Measurements from ENCODE around the gene IL6R.
"Not testable (repeated sequence)": the region's sequence is repeated elsewhere in the genome, so short reads cannot be mapped to it uniquely, and the experiment has no call there.

IL6R gene

GRCh38 chr1:154406572-154406879 is 1.4 kb downstream of the IL6R start:
- DNase-seq: no peak

GRCh38 chr1:154406886-154407197 is 1.7 kb downstream of the IL6R start:
- DNase-seq: peak in 1 of 58 donors; percentile 34

- DNase-seq: peak in 12 of 58 donors; percentile 14 to 66 (median 33)
These were observed 2.3 kb downstream of the IL6R start for GRCh38 chr1:154407198-154408091.

DNA sequence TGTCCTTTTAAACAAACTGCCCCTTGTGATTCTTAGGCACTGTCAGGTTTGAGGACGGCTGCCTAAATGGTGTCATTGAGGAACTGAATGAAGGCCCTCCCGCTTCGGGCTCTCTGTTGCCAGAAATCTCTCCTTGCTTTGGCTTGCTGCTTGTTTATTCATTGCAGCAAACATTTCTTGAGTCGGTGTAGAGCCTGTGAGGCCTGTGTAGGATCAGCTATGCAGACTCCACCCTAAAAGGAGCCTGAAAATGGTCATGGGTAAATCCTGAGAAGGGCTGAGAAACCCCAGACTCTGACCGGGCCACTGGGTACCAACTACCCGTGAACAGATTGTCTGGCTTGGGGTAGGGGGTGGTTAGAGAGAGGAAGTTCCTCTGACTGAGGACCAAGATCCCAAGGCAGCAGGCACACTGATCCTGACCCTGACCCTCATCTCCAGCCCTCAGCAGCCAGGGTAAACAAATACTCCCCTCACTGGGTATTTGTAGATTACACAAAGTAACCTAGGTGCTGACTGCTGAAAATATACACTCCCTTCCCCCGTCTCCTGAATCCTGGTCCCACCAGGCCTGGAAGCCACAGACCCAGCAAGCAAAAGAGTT is 3.1 kb downstream of the IL6R start:
- DNase-seq: peak in 11 of 58 donors; percentile 15 to 52 (median 24)

GRCh38 chr1:154410185-154410827 is 5.2 kb downstream of the IL6R start:
- DNase-seq: no peak

DNA sequence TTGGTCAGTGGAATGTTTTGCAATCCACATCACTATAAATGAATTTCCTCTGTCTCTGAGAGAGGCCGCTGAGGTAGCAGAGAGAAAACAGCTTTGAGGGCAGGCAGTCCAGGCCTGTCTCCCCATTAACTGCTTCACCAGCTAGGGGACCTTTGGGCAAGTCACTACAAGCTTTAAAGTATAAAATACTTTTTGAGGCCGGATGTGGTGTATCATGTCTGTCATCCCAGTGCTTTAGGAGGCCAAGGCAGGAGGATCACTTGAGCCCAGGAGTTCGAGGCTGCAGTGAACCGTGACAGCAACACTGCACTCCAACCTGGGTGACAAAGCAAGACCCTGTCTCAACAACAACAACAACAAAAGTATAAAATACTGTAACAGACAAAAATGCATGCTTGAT is 6.4 kb downstream of the IL6R start:
- no peak for DNase-seq

- DNase-seq: no peak
These were observed 8.1 kb downstream of the IL6R start for GRCh38 chr1:154413177-154413783.

DNA sequence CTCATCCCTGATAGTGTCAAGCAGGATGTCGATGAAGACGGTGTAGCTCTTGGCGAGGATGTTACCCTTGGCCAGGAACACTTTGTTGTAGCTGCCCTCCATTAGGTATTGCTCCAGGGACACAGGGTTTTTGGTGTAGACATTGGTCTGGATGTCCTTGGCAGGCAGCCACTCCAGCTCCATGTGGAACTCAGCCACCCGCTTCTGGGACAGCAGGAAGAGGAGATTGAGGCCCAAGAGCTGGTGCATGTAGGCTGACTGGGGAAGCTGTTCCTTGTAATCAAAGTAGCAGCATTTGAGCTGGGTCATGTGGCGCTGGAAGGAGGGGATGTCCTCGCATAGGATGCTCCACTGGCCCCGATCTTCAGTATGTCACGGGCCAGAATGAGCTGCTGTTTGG is 9.5 kb downstream of the IL6R start:
- peak in 7 of 58 donors; percentile 11 to 46 (median 27) for DNase-seq

DNA sequence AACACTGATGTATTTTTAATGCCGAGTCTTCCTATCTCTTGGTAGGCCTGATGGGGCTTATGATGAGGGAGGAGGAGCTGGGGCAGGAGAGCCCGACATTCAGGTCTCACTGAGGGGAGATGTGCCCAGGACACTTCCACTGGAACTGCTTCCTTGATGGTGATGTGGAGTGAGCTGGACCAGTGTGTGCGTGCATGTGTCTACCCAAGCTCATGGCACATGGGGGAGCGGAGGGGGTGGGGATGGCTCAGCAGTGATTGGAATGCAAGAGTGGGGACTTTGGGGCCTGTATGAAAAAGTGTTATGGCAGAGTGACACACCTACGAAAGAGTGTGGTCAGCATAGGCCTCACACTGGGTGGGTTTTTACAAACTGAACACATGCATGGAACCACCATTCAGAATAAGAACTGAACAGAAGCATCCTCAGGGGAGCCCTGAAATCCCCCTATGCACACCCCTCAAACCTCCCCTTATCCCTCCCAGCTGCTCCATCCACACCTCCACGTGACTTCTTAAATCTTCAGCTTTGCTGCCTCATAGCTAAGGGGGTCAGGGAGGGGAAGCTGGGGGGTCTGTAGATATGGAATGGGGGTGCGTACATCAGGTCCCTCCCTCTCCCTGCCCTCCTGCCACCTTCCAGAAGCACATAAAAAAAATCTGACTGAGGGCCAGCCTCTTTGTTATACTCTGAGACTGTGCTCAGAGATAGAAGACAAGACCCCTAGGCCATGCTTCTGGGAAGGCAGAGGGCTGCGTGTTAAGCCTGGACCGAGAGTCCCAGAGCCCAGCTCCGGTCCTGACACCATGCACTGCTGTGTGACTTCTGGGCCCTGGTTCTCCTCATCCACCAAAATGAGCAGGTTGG is 11.6 kb downstream of the IL6R start:
- DNase-seq: no peak

DNA sequence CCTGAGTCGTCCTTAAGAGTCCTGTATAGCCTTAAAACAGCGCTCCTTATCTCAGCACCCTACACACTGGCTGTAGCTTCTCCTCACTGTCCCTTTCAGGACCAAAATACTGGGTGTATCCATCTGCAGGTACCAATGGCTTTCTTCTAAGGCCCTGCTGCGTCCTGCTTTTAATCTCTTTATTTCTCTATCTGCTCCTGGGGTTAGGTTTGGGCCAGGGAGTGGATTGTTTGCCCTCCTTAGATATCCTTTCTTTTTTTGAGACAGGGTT is 12.1 kb downstream of the IL6R start:
- DNase-seq: no peak

DNA sequence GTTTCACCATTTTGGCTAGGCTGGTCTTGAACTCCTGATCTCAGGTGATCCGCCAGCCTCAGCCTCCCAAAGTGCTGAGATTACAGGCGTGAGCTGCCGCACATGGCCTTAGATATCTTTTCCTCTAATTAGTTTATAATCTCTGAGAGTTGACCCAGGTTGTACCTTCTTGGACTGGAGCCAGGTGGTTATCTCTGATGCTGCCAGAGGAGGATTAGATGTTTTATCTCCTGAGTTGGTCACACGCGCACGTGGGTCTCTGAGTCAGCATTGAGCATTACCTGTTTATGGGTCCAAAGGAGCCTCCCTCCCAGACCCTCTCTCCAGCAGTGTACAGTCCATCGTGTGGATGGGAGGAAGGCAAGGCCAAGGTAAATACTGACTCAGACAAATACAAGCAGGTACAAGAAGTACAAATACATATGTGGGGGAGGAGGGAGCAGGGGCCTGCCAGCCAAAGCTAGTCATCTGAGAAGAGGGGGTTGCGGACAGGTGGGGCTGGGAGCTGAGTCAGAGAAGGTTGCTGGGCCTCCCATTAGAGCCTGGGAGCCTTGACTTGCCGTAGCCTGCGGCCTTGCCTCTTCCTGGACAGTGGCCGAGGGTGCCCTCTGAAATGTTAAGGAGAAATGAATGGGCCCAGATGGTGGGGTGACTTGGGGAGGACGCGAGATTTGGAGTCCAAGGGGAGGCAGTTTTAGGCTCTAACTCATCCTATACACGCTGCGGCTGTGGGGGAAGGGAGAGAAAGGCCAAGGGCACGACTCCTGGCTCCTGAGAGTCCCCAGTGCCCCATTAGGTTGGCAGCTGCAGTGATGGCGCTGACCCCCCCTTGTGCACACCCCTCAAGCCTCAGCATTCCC is 13.1 kb downstream of the IL6R start:
- DNase-seq: no peak

GRCh38 chr1:154418923-154419619 is 13.9 kb downstream of the IL6R start:
- DNase-seq: peak in 1 of 58 donors; percentile 20

GRCh38 chr1:154419620-154420571 is 14.8 kb downstream of the IL6R start:
- DNase-seq: peak in 52 of 58 donors; percentile 33 to 90 (median 75)

DNA sequence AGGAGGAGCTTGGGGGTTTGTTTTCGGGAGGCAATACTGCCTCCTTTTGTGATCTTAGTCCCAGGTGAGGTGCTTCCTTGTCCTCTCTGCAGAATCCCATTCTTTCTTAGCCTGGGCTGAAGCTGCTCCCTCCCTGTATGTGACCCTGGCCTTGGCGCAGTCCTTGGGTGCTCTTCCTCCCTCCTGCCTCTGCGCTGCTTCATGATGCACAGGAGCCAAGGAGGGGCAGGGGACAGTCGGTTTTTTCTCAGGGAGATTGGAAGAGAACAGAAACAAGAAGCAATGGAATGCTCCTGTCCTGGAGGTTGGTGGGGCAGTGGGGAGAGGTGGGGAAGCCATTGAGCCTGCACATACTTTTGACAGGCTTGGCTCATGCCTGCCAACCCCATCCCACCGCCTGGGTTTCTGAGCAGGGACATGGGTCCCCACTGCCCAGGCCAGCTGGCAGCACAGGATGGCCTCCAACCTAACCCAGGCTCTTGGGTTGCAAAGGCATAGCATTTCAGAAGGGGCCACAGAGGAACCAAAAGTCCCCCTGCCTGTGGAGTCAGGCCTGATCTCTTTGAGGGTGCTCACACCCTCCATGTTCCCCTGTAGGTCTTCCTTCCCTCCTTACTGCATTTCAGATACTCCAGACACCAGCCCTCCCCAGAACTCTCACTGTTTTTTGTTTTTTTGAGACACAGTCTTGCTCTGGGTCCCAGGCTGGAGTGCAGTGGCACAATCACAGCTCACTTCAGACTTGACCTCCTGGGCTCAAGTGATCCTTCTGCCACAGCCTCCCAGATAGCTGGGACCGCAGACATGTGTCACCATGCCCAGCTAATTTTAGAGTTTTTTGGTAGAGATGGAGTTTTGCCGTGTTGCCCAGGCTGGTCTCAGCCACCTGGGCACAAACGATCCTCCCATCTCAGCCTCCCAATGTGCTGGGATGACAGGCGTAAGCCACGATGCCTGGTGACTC is 16.1 kb downstream of the IL6R start:
- DNase-seq: no peak

DNA sequence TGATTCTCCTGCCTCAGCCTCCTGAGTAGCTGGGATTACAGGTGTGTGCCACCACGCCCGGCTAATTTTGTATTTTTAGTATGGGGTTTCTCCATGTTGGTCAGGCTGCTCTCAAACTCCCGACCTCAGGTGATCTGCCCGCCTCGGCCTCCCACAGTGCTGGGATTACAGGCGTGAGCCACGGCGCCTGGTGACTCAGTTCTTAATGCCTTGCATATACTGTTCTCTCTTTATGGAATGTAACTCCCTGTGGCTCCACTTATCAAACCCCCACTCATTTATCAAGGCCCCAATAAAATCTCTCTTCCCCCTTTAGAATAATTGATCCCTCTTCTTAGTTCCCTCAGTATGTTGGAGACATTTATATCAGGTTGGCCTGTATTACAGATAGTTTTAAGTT is 16.9 kb downstream of the IL6R start:
- not testable (repeated sequence) for DNase-seq

- no peak for DNase-seq
These were observed 17.4 kb downstream of the IL6R start for GRCh38 chr1:154422521-154422920.

- DNase-seq: peak in 27 of 58 donors; percentile 12 to 78 (median 50)
These were observed 18.3 kb downstream of the IL6R start for GRCh38 chr1:154423304-154423987.
